Esophagus squamous epithelium (tissue), 5 donors: ENCODE results near the gene ETS1. TPM values are rescaled to one million over a fixed set of nuclear protein-coding genes. Genes with fewer than 3 reads are reported as not detected.

Experiments
- DNase-seq: peaks from one replicate; lab custom pipeline; 2025; lab: John Stamatoyannopoulos, UW
- H3K27ac ChIP-seq, 4 donors: fragments of 200-600 bp; sonication (generic); one replicate each; pipeline ENCODE4 v1.5.1; 2016 to 2019; ENCODE audit warnings: mild to moderate bottlenecking in 1 of 4
- H3K27me3 ChIP-seq, 4 donors: fragments of 200-600 bp; sonication (generic); 1 replicate in 3 of 4; 2 replicates in 1 of 4; pipeline versions ENCODE4 v1.5.1 to v1.6.0; 2017 to 2021; ENCODE audit warnings: antibody characterized with exemption in 1 of 4
- H3K36me3 ChIP-seq, 3 donors: fragments of 200-600 bp; sonication (generic); one replicate each; pipeline ENCODE4 v1.5.1; 2016 to 2019
- H3K4me1 ChIP-seq, 3 donors: fragments of 200-600 bp; sonication (generic); one replicate each; pipeline ENCODE4 v1.5.1; 2017 to 2019
- H3K4me3 ChIP-seq, 4 donors: fragments of 200-600 bp; sonication (generic); 1 replicate in 3 of 4; 2 replicates in 1 of 4; pipeline ENCODE4 v1.5.1; 2016 to 2019; ENCODE audit warnings: mild to moderate bottlenecking in 2 of 4, moderate library complexity in 1 of 4
- H3K9me3 ChIP-seq, 3 donors: fragments of 200-600 bp; sonication (generic); one replicate each; pipeline ENCODE4 v1.5.1; 2016 to 2019
- POLR2A ChIP-seq, 4 donors: fragments of 450-650 bp; IDR thresholded peaks; one replicate each; pipeline ENCODE4 v1.6.1; 2017; ENCODE audit warnings: antibody characterized with exemption in 4 of 4, mild to moderate bottlenecking in 4 of 4, moderate library complexity in 3 of 4
- WGBS, 2 donors: methylation state at CpG; one replicate each; pipeline ENCODE4 v1.1.5; 2018; 5-methylcytosine and 5-hydroxymethylcytosine counted together
- intact Hi-C: fragments of 100-400 bp; cut with DNase I; formaldehyde crosslinking; loops from one replicate; pipeline ENCODE4 v1.15.0; 2022
- total RNA-seq, 4 donors: library from RNA; depleted of rRNA; stranded (reverse); fragments of >200 nt; gene quantifications; one replicate each; pipeline ENCODE4 v1.1.0, GENCODE V29; 2016
- TF ChIP-seq, protein P1 (sequence below), 6 experiments: fragments of 450-650 bp in 4 of 6; fragments of 200-600 bp in 2 of 6; sonication (generic) in 2 of 6; IDR thresholded peaks; one replicate each; pipeline ENCODE4 v1.5.1; 2016 to 2019; ENCODE audit warnings: antibody characterized with exemption in 6 of 6, mild to moderate bottlenecking in 4 of 6, moderate library complexity in 4 of 6
- donor health status: DM: yes; HTN: yes; CAD: no.

ETS1 gene
- total RNA-seq, 4 donors from 2014 or later, result 3.4 to 37.0 (median 16.4) TPM

DNA sequence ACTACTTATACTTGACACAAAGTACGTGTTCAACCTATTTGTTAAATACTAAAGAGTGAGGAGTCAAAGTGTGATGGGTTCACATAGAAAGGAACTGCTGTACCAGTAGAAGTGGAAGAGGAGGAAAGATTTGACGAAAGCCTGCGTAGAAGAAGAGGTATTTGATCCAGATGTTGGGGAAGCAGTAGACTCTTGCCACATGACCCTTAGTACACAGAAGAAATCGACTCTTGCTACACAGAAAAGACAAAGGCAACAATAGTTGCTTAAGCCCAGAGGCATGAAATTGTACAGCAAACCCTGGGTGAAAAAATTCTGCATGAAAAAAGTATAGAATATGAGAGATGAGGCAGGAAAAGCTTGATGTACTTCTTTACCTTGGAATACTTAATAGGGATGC is 152.9 kb downstream of the ETS1 start:
- Histone ChIP-seq H3K27ac (no peak overlapping the region), H3K4me3 (no peak overlapping the region), H3K27me3 (no peaks in the 10 kb centered on the region), H3K4me1 (no peaks in the 10 kb centered on the region), H3K36me3 (no peaks in the 10 kb centered on the region), H3K9me3 (no peaks in the 10 kb centered on the region)
- DNase-seq, result no peak
- intact Hi-C loops, result no loop called here
- 76 to 82% methylated on average over 4 of the region's 4 CpGs for WGBS, 2 donors
- TF ChIP-seq, protein P1, sequence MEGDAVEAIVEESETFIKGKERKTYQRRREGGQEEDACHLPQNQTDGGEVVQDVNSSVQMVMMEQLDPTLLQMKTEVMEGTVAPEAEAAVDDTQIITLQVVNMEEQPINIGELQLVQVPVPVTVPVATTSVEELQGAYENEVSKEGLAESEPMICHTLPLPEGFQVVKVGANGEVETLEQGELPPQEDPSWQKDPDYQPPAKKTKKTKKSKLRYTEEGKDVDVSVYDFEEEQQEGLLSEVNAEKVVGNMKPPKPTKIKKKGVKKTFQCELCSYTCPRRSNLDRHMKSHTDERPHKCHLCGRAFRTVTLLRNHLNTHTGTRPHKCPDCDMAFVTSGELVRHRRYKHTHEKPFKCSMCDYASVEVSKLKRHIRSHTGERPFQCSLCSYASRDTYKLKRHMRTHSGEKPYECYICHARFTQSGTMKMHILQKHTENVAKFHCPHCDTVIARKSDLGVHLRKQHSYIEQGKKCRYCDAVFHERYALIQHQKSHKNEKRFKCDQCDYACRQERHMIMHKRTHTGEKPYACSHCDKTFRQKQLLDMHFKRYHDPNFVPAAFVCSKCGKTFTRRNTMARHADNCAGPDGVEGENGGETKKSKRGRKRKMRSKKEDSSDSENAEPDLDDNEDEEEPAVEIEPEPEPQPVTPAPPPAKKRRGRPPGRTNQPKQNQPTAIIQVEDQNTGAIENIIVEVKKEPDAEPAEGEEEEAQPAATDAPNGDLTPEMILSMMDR (IDR thresholded peaks at IDR 0.05), result no peak
- no peak for TF ChIP-seq POLR2A (IDR thresholded peaks at IDR 0.05)

DNA sequence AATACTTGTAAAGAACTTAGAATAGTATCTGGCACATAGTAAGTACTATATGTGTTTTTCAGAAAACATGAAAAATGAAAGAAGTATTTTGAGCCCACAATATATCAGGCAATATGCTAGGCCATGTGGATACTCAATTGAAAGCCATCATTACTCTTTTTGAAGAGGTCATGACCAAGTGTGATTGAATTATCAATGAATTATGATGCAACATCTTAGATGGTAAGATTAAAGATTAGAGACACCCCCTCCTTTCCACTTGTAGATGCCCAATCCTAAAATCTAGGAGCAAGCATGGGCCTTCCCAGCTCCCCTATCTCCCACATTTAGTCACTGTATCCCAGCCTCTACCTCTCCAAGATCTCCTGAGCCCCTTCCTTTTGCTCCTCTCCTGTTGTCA is 154.4 kb downstream of the ETS1 start:
- H3K4me1 ChIP-seq, result no peaks in the 10 kb centered on the region
- H3K36me3 ChIP-seq, result no peaks in the 10 kb centered on the region
- no peaks in the 10 kb centered on the region for H3K9me3 ChIP-seq
- intact Hi-C loops, result no loop called here
- H3K27ac ChIP-seq, result no peak overlapping the region
- TF ChIP-seq, protein P1 (IDR thresholded peaks at IDR 0.05), result no peak
- no peak for TF ChIP-seq POLR2A (IDR thresholded peaks at IDR 0.05)
- no peak overlapping the region for H3K4me3 ChIP-seq
- DNase-seq, result no peak
- H3K27me3 ChIP-seq, result no peaks in the 10 kb centered on the region

DNA sequence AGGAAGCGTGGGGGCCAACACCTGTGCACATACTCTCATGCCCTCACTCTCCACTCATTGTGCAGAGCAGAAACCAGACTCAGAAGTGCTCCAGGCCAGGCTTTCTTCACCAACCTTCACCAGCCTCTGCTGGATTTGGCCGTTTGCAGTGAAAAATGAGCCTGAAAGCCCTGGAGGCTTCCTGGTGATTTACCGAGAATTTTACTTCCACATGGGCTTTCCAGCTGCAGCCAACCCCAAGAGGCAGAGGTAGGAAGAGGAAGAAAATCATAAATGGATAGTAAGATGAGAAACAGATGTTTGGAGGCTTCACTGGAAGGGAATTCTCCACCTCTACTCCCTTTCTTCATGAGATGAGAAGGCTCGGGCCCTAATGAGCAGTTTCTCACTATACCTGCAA is 155.4 kb downstream of the ETS1 start:
- WGBS, 2 donors, result 47 to 53% methylated on average over 2 to 4 of the region's 4 CpGs
- Histone ChIP-seq H3K4me1 (no peaks in the 10 kb centered on the region), H3K27me3 (no peaks in the 10 kb centered on the region), H3K4me3 (no peak overlapping the region), H3K27ac (no peak overlapping the region), H3K36me3 (no peaks in the 10 kb centered on the region), H3K9me3 (no peaks in the 10 kb centered on the region)
- DNase-seq, result no peak
- intact Hi-C loops, result no loop called here
- no peak for TF ChIP-seq POLR2A (IDR thresholded peaks at IDR 0.05)
- TF ChIP-seq, protein P1 (IDR thresholded peaks at IDR 0.05), result no peak

DNA sequence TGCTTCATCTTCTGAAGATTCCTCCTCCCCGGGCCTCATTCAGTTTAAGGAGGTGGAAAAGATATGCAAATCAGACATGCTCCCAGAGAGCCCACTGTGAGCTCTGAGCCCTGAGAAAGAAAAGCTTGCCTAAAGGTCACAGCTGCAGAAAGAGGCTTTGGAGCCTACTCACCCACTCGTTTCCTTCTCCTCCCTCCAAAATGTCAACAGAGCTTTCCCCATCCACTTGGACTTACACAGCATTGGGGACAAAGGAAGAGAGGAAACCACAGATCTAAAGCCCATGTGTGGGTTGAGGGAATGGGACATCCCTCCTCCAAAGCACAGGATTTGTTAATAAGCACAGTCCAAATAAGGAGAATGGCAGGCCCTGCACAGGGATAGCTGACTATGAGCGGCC is 158.4 kb downstream of the ETS1 start:
- H3K36me3 ChIP-seq, result no peaks in the 10 kb centered on the region
- intact Hi-C loops, result no loop called here
- TF ChIP-seq, protein P1 (IDR thresholded peaks at IDR 0.05), result no peak
- TF ChIP-seq POLR2A (IDR thresholded peaks at IDR 0.05), result no peak
- WGBS, 2 donors, result 55 to 67% methylated on average over 3 of the region's 3 CpGs
- H3K9me3 ChIP-seq, result no peaks in the 10 kb centered on the region
- no peaks in the 10 kb centered on the region for H3K27me3 ChIP-seq
- H3K4me1 ChIP-seq, result peaks cover 0 to 13% (median 6%) of the 10 kb centered on the region in 3 donors
- no peak overlapping the region for H3K4me3 ChIP-seq
- no peak overlapping the region for H3K27ac ChIP-seq
- no peak for DNase-seq

DNA sequence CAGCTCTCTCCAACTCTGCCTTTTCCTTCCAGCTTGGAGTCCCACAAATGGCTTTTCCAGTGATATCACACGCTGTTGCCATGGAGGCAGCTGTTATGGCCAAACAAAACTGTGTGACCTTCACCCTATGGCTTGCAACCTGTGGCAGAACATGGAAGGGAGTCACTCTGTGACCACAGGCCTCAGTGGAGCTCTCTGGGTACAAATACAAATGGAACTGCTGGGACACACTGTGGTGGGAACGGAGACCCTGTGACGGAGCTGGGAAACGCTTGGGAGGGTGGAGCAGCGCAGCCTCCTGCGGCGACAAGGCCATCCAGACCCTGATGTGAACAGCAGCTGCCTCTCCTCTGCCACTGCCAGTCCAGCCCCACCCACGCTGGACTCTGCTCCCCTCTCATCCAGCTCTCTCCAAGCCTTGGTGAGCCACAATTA is 162.5 kb downstream of the ETS1 start:
- H3K36me3 ChIP-seq, result no peaks in the 10 kb centered on the region
- no peaks in the 10 kb centered on the region for H3K9me3 ChIP-seq
- WGBS, 2 donors, result 40 to 71% methylated on average over 1 to 7 of the region's 8 CpGs
- peaks cover 0 to 17% (median 6%) of the 10 kb centered on the region in 3 donors for H3K4me1 ChIP-seq
- TF ChIP-seq, protein P1 (IDR thresholded peaks at IDR 0.05), result no peak
- no peak for TF ChIP-seq POLR2A (IDR thresholded peaks at IDR 0.05)
- intact Hi-C loops, result no loop called here
- H3K27ac ChIP-seq, result peak overlapping the region in 3 of 4 donors; percentile 46 to 61 (median 60)
- no peak overlapping the region for H3K4me3 ChIP-seq
- DNase-seq, result no peak
- H3K27me3 ChIP-seq, result no peaks in the 10 kb centered on the region
